ENCODE measurements around the gene USP53.
"Not testable (repeated sequence)": the region's sequence is repeated elsewhere in the genome, so short reads cannot be mapped to it uniquely, and the experiment has no call there.

- TF ChIP-seq CTCF, POLR2A, EP300 (IDR thresholded peaks at IDR 0.05): not testable (repeated sequence)
Measured at GRCh38 chr4:119279945-119280344, 67.4 kb downstream of the USP53 start.

All from gastroesophageal sphincter (tissue), 3 donors.